Esophagus squamous epithelium (tissue), 4 donors: ENCODE measurements around the gene ZCCHC9.

Experiments used
- POLR2A ChIP-seq, 4 donors: fragments of 450-650 bp; IDR thresholded peaks; one replicate each; pipeline ENCODE4 v1.6.1; 2017; ENCODE audit warnings: antibody characterized with exemption in 4 of 4, mild to moderate bottlenecking in 4 of 4, moderate library complexity in 3 of 4
- TF ChIP-seq, protein P1 (sequence below), 6 experiments: fragments of 450-650 bp in 4 of 6; fragments of 200-600 bp in 2 of 6; sonication (generic) in 2 of 6; IDR thresholded peaks; one replicate each; pipeline ENCODE4 v1.5.1; 2016 to 2019; ENCODE audit warnings: antibody characterized with exemption in 6 of 6, mild to moderate bottlenecking in 4 of 6, moderate library complexity in 4 of 6

DNA sequence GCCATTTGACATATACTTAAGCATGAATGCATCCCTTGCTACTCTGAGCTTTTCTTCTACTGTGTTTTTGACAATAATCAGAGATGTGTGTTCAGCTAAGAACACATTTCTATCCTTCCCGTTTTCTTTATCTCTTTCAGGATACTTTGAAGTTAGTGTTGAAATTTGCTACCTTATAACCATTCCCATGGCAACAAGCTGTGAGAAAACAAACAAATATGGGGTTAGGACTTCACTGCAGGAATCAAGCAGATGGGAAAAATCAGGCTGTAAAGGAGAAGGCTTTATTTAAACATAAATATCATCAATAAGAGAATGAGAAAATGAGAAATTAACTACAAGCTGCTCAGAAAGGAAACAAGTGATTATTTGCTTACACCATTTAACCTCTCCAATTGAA lies 35.2 kb downstream of the ZCCHC9 start:
- TF ChIP-seq, protein P1, sequence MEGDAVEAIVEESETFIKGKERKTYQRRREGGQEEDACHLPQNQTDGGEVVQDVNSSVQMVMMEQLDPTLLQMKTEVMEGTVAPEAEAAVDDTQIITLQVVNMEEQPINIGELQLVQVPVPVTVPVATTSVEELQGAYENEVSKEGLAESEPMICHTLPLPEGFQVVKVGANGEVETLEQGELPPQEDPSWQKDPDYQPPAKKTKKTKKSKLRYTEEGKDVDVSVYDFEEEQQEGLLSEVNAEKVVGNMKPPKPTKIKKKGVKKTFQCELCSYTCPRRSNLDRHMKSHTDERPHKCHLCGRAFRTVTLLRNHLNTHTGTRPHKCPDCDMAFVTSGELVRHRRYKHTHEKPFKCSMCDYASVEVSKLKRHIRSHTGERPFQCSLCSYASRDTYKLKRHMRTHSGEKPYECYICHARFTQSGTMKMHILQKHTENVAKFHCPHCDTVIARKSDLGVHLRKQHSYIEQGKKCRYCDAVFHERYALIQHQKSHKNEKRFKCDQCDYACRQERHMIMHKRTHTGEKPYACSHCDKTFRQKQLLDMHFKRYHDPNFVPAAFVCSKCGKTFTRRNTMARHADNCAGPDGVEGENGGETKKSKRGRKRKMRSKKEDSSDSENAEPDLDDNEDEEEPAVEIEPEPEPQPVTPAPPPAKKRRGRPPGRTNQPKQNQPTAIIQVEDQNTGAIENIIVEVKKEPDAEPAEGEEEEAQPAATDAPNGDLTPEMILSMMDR (IDR thresholded peaks at IDR 0.05) = no peak
- no peak for TF ChIP-seq POLR2A (IDR thresholded peaks at IDR 0.05)
